Right atrium auricular region (tissue), 2 donors: Measurements from ENCODE around the gene TMF1. TPM values are rescaled to one million over a fixed set of nuclear protein-coding genes. Genes with fewer than 3 reads are reported as not detected.
A peak's percentile ranks its signal among the peaks of the same experiment; 100 is the strongest.

ENCODE experiments used
- DNase-seq: peaks from one replicate; pipeline ENCODE4 v3.0.0-alpha.2; 2019; ENCODE audit warnings: low spot score
- H3K27ac ChIP-seq, 2 donors: fragments of 200-600 bp; sonication (generic); 1 replicate in 1 of 2; 2 replicates in 1 of 2; pipeline ENCODE4 v1.5.1; 2016 to 2019
- H3K27me3 ChIP-seq, 2 donors: fragments of 200-600 bp; sonication (generic); one replicate each; pipeline versions ENCODE4 v1.5.1 to v1.6.0; 2017 to 2019
- H3K36me3 ChIP-seq: fragments of 200-600 bp; sonication (generic); one replicate; pipeline ENCODE4 v1.5.1; 2016
- H3K4me1 ChIP-seq, 2 donors: fragments of 200-600 bp; sonication (generic); one replicate each; pipeline versions ENCODE4 v1.5.1 to v1.6.0; 2017 to 2019
- H3K4me3 ChIP-seq, 2 donors: fragments of 200-600 bp; sonication (generic); 1 replicate in 1 of 2; 2 replicates in 1 of 2; pipeline ENCODE4 v1.5.1; 2017 to 2019; ENCODE audit warnings: mild to moderate bottlenecking in 1 of 2, moderate library complexity in 1 of 2
- H3K9me3 ChIP-seq, 2 donors: fragments of 200-600 bp; sonication (generic); one replicate each; pipeline ENCODE4 v1.5.1; 2019
- CTCF ChIP-seq, 2 donors: fragments of 200-600 bp; sonication (generic); IDR thresholded peaks; one replicate each; pipeline ENCODE4 v1.5.1; 2019; ENCODE audit warnings: antibody characterized with exemption in 2 of 2
- total RNA-seq, 2 donors: library from RNA; depleted of rRNA; stranded (reverse); fragments of >200 nt; gene quantifications; one replicate each; pipeline ENCODE4 v1.1.0, GENCODE V29; 2016

The TMF1 gene
- total RNA-seq, 2 donors from 2014 or later, result 15.6 to 21.3 TPM

- Histone ChIP-seq H3K4me1 (no peaks in the 10 kb centered on the region), H3K4me3 (no peak overlapping the region), H3K9me3 (no peaks in the 10 kb centered on the region), H3K36me3 (peaks cover 59% of the 10 kb centered on the region), H3K27ac (no peak overlapping the region), H3K27me3 (no peaks in the 10 kb centered on the region)
- TF ChIP-seq CTCF (IDR thresholded peaks at IDR 0.05), result no peak
- no peak for DNase-seq
Measured at GRCh38 chr3:69058180-69058946, 6.2 kb upstream of the TMF1 start.

GRCh38 chr3:69052472-69052898 is 352 bp upstream of the TMF1 start:
- Histone ChIP-seq H3K4me1 (peaks cover 0 to 20% of the 10 kb centered on the region in 2 donors), H3K4me3 (peak overlapping the region; percentile 72 to 80), H3K36me3 (peaks cover 31% of the 10 kb centered on the region), H3K9me3 (no peaks in the 10 kb centered on the region), H3K27ac (peak overlapping the region; percentile 91 to 96), H3K27me3 (no peaks in the 10 kb centered on the region)
- DNase-seq, result no peak
- TF ChIP-seq CTCF (IDR thresholded peaks at IDR 0.05), result no peak

- no peak overlapping the region for H3K27ac ChIP-seq
Measured at GRCh38 chr3:69048990-69049389, 3.1 kb downstream of the TMF1 start.

GRCh38 chr3:69044608-69045007 is 7.5 kb downstream of the TMF1 start:
- no peaks in the 10 kb centered on the region for H3K4me1 ChIP-seq
- H3K27me3 ChIP-seq, result no peaks in the 10 kb centered on the region
- H3K9me3 ChIP-seq, result no peaks in the 10 kb centered on the region
- TF ChIP-seq CTCF (IDR thresholded peaks at IDR 0.05), result no peak
- peaks cover 69% of the 10 kb centered on the region for H3K36me3 ChIP-seq
- no peak overlapping the region for H3K4me3 ChIP-seq
- H3K27ac ChIP-seq, result no peak overlapping the region
- no peak for DNase-seq

More at GRCh38 chr3:69048990-69049389, 3.1 kb downstream of the TMF1 start:
- peaks cover 34% of the 10 kb centered on the region for H3K36me3 ChIP-seq
- no peak for TF ChIP-seq CTCF (IDR thresholded peaks at IDR 0.05)
- H3K27me3 ChIP-seq, result no peaks in the 10 kb centered on the region
- no peak overlapping the region for H3K4me3 ChIP-seq
- H3K9me3 ChIP-seq, result no peaks in the 10 kb centered on the region
- peaks cover 0 to 20% of the 10 kb centered on the region in 2 donors for H3K4me1 ChIP-seq
- no peak for DNase-seq

GRCh38 chr3:69033470-69033869 is 18.7 kb downstream of the TMF1 start:
- Histone ChIP-seq H3K4me3 (no peak overlapping the region), H3K27me3 (no peaks in the 10 kb centered on the region), H3K36me3 (peaks cover 85% of the 10 kb centered on the region), H3K4me1 (no peaks in the 10 kb centered on the region), H3K9me3 (no peaks in the 10 kb centered on the region), H3K27ac (no peak overlapping the region)
- no peak for TF ChIP-seq CTCF (IDR thresholded peaks at IDR 0.05)
- DNase-seq, result no peak

- peaks cover 86% of the 10 kb centered on the region for H3K36me3 ChIP-seq
- no peaks in the 10 kb centered on the region for H3K27me3 ChIP-seq
- H3K4me3 ChIP-seq, result no peak overlapping the region
- no peak overlapping the region for H3K27ac ChIP-seq
- no peaks in the 10 kb centered on the region for H3K9me3 ChIP-seq
- no peak for TF ChIP-seq CTCF (IDR thresholded peaks at IDR 0.05)
- no peak for DNase-seq
- H3K4me1 ChIP-seq, result no peaks in the 10 kb centered on the region
Measured at GRCh38 chr3:69032737-69033136, 19.4 kb downstream of the TMF1 start.
